Measurements from ENCODE around the gene PHACTR1. TPM values are rescaled to one million over a fixed set of nuclear protein-coding genes. Genes with fewer than 3 reads are reported as not detected.

Gene PHACTR1
- total RNA-seq, 1 experiment from 2014 or later: 4.1 TPM

GRCh38 chr6:12848964-12849808 is 132.6 kb downstream of the PHACTR1 start:
- DNase-seq (ENCODE audit: low read depth): no peak

- DNase-seq (ENCODE audit: low read depth): peak; percentile 14
Observed at GRCh38 chr6:12849809-12850198, 133.2 kb downstream of the PHACTR1 start.

GRCh38 chr6:12851123-12851695 is 134.6 kb downstream of the PHACTR1 start:
- no peak for DNase-seq (ENCODE audit: low read depth)

- DNase-seq (ENCODE audit: low read depth): no peak
Observed at GRCh38 chr6:12861603-12862002, 145.0 kb downstream of the PHACTR1 start.

GRCh38 chr6:12865117-12865516 is 148.6 kb downstream of the PHACTR1 start:
- DNase-seq (ENCODE audit: low read depth): no peak

GRCh38 chr6:12865671-12866181 is 149.2 kb downstream of the PHACTR1 start:
- DNase-seq (ENCODE audit: low read depth): no peak

- no peak for DNase-seq (ENCODE audit: low read depth)
Observed at GRCh38 chr6:12866422-12867029, 150.0 kb downstream of the PHACTR1 start.

- DNase-seq (ENCODE audit: low read depth): no peak
Observed at GRCh38 chr6:12869816-12870432, 153.4 kb downstream of the PHACTR1 start.

- DNase-seq (ENCODE audit: low read depth): no peak
Observed at GRCh38 chr6:12873691-12874090, 157.1 kb downstream of the PHACTR1 start.

GRCh38 chr6:12875051-12875450 is 158.5 kb downstream of the PHACTR1 start:
- peak; percentile 89 for DNase-seq (ENCODE audit: low read depth)

GRCh38 chr6:12878741-12879140 is 162.2 kb downstream of the PHACTR1 start:
- no peak for DNase-seq (ENCODE audit: low read depth)

- no peak for DNase-seq (ENCODE audit: low read depth)
Observed at GRCh38 chr6:12882761-12883290, 166.3 kb downstream of the PHACTR1 start.

GRCh38 chr6:12884983-12885382 is 168.4 kb downstream of the PHACTR1 start:
- no peak for DNase-seq (ENCODE audit: low read depth)

- DNase-seq (ENCODE audit: low read depth): peak; percentile 83
Observed at GRCh38 chr6:12886961-12887775, 170.6 kb downstream of the PHACTR1 start.

GRCh38 chr6:12890171-12890790 is 173.7 kb downstream of the PHACTR1 start:
- no peak for DNase-seq (ENCODE audit: low read depth)

GRCh38 chr6:12891595-12891994 is 175.0 kb downstream of the PHACTR1 start:
- DNase-seq (ENCODE audit: low read depth): no peak

- DNase-seq (ENCODE audit: low read depth): no peak
Observed at GRCh38 chr6:12892151-12892550, 175.6 kb downstream of the PHACTR1 start.

GRCh38 chr6:12893036-12893435 is 176.5 kb downstream of the PHACTR1 start:
- no peak for DNase-seq (ENCODE audit: low read depth)

- DNase-seq (ENCODE audit: low read depth): no peak
Observed at GRCh38 chr6:12895721-12896120, 179.2 kb downstream of the PHACTR1 start.

- no peak for DNase-seq (ENCODE audit: low read depth)
Observed at GRCh38 chr6:12896208-12896733, 179.7 kb downstream of the PHACTR1 start.

Data from Daoy (cell line).